ENCODE results near the gene L1CAM.

The L1CAM gene

DNA sequence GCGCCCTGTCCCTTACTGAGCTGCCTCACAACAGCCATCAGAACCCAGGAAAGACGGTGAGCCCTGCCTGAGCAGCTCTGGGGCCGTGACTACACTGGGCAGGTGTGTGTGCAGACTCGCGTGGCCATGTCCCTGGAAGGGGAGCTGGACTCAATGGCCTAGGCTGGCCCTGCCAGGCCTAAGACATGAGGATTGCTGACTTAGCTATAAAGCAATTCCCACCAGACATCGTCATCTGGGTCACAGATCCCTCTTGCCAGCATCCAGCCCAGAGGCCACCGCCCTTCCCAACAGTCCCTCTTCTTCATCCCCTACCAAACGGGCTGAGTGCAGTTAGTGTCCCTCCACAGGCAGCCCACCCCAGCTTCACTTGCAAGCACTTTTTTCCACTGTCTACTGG lies 45.2 kb upstream of the L1CAM start:
- no peaks in the 10 kb centered on the region for H3K27me3 ChIP-seq (ENCODE audit: low read depth, low read length)
- no peaks in the 10 kb centered on the region for H4K20me1 ChIP-seq (ENCODE audit: insufficient read depth, low read length)
- peaks cover 3% of the 10 kb centered on the region for H3K36me3 ChIP-seq (replicated peaks; ENCODE audit: low read depth, low read length)
- no peaks in the 10 kb centered on the region for H3K9me3 ChIP-seq (ENCODE audit: insufficient read depth, low read length)
- no peak overlapping the region for H2AFZ ChIP-seq (ENCODE audit: low read depth, low read length)
- no peak overlapping the region for H3K9ac ChIP-seq (ENCODE audit: low read length)
- H3K79me2 ChIP-seq (ENCODE audit: low read length) = peaks cover 47% of the 10 kb centered on the region
- no peak overlapping the region for H3K4me3 ChIP-seq (ENCODE audit: low read length)
- peaks cover 17% of the 10 kb centered on the region for H3K4me1 ChIP-seq (ENCODE audit: low read length)
- TF ChIP-seq EZH2phosphoT487 (IDR thresholded peaks at IDR 0.05; ENCODE audit: low read depth) = no peak
- TF ChIP-seq, protein P1, sequence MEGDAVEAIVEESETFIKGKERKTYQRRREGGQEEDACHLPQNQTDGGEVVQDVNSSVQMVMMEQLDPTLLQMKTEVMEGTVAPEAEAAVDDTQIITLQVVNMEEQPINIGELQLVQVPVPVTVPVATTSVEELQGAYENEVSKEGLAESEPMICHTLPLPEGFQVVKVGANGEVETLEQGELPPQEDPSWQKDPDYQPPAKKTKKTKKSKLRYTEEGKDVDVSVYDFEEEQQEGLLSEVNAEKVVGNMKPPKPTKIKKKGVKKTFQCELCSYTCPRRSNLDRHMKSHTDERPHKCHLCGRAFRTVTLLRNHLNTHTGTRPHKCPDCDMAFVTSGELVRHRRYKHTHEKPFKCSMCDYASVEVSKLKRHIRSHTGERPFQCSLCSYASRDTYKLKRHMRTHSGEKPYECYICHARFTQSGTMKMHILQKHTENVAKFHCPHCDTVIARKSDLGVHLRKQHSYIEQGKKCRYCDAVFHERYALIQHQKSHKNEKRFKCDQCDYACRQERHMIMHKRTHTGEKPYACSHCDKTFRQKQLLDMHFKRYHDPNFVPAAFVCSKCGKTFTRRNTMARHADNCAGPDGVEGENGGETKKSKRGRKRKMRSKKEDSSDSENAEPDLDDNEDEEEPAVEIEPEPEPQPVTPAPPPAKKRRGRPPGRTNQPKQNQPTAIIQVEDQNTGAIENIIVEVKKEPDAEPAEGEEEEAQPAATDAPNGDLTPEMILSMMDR (IDR thresholded peaks at IDR 0.05; ENCODE audit: low read depth, low read length) = no peak
- H3K27ac ChIP-seq (ENCODE audit: low read length) = no peak overlapping the region
- H3K4me2 ChIP-seq (ENCODE audit: low read length) = no peak overlapping the region

DNA sequence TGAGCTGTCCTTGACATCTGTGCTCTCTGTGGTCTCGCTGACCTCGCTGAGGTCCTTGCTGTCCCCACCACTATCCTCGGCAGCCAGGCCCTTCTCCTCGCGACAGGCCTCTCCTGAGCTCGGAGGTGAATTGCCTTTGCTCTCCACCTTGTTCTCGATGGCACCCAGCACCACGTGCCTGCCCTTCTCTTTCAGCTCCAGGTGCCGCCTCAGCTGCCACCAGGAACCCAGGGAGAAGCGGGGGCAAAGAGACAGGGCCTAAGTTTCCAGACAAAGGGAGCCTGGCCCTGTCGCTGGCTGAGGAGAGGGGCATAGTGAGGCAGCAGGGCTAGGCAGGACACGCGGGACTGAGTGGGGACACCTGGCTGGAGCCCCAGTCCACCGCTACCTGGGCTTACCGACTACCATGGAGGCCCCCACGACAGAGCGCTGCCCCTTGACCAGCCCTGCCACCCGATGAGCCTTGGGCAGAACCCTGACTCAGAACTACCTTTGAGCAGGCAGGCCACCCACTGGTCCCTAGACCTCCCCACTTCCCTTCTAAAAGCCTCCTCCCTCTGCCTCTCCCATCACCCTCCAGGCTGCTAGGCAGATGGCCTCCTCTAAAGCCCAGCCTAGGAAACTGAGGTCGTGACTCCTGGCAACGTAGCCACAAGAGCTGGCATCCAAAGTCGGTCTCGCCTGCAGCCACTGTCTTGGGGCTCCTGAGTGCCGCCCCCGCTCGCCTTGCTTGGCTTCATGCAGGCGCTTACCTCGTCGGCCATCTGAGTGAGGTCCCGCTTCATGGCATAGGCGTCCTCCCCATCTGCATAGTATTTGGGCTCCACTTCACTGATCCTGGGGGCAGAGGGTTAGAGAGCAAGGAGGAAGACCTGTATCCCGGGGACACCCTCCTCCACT lies 44.3 kb upstream of the L1CAM start:
- no peak overlapping the region for H3K4me2 ChIP-seq (ENCODE audit: low read length)
- H3K4me3 ChIP-seq (ENCODE audit: low read length) = no peak overlapping the region
- H3K9me3 ChIP-seq (ENCODE audit: insufficient read depth, low read length) = no peaks in the 10 kb centered on the region
- H3K79me2 ChIP-seq (ENCODE audit: low read length) = peaks cover 52% of the 10 kb centered on the region
- H3K36me3 ChIP-seq (replicated peaks; ENCODE audit: low read depth, low read length) = peaks cover 7% of the 10 kb centered on the region
- no peak for TF ChIP-seq EZH2phosphoT487 (IDR thresholded peaks at IDR 0.05; ENCODE audit: low read depth)
- TF ChIP-seq, protein P1 (IDR thresholded peaks at IDR 0.05; ENCODE audit: low read depth, low read length) = no peak
- H3K27ac ChIP-seq (ENCODE audit: low read length) = no peak overlapping the region
- H4K20me1 ChIP-seq (ENCODE audit: insufficient read depth, low read length) = no peaks in the 10 kb centered on the region
- H2AFZ ChIP-seq (ENCODE audit: low read depth, low read length) = no peak overlapping the region
- H3K4me1 ChIP-seq (ENCODE audit: low read length) = peaks cover 17% of the 10 kb centered on the region
- no peaks in the 10 kb centered on the region for H3K27me3 ChIP-seq (ENCODE audit: low read depth, low read length)
- H3K9ac ChIP-seq (ENCODE audit: low read length) = no peak overlapping the region

DNA sequence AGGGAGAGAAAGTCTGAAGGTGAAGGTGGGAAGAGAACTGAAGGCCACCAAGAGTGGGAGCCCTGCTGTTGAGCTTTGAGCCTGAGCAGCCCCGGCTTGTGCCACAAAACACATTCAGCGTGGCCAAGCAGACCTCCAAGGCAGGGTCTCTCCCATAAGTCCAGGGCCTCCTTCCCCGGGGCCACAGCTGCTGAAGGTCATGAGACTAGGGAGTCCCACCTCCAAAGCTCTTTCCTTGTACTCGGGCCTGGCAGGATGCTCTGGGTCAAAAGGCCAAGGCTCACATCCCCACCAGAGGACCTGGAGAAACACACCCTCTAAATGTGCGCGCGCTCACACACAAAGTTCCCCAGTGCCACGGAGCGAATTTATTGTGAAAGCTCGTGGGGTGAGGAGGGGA lies 43.6 kb upstream of the L1CAM start:
- peak overlapping the region; percentile 82 for H3K4me2 ChIP-seq (ENCODE audit: low read length)

DNA sequence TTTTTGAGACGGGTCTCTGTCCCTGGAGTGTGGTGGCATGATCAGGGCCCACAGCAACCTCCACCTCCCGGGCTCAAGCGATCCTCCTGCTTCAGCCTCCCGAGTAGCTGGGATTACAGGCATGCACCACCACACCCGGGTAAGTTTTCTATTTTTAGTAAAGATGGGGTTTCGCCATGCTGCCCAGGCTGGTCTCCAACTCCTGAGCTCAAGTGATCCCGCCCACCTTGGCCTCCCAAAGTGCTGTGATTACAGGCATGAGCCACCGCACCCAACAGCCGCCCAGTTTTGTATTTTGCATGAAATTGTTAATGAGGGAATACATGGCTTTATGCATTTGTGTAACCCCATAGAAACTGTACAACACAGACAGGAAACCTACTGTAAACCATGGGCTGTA lies 42.9 kb upstream of the L1CAM start:
- peaks cover 28% of the 10 kb centered on the region for H3K4me1 ChIP-seq (ENCODE audit: low read length)
- H4K20me1 ChIP-seq (ENCODE audit: insufficient read depth, low read length) = 0 out of 2 replicates have a peak, but pooled peaks cover 6% of the 10 kb centered on the region
- H3K4me3 ChIP-seq (ENCODE audit: low read length) = peak overlapping the region; percentile 71
- H2AFZ ChIP-seq (ENCODE audit: low read depth, low read length) = no peak overlapping the region
- no peaks in the 10 kb centered on the region for H3K27me3 ChIP-seq (ENCODE audit: low read depth, low read length)
- peak overlapping the region; percentile 68 for H3K27ac ChIP-seq (ENCODE audit: low read length)
- peaks cover 20% of the 10 kb centered on the region for H3K36me3 ChIP-seq (replicated peaks; ENCODE audit: low read depth, low read length)
- TF ChIP-seq, protein P1 (IDR thresholded peaks at IDR 0.05; ENCODE audit: low read depth, low read length) = no peak
- TF ChIP-seq EZH2phosphoT487 (IDR thresholded peaks at IDR 0.05; ENCODE audit: low read depth) = no peak
- H3K9ac ChIP-seq (ENCODE audit: low read length) = peak overlapping the region; percentile 65
- H3K9me3 ChIP-seq (ENCODE audit: insufficient read depth, low read length) = no peaks in the 10 kb centered on the region
- H3K4me2 ChIP-seq (ENCODE audit: low read length) = peak overlapping the region; percentile 82
- H3K79me2 ChIP-seq (ENCODE audit: low read length) = peaks cover 56% of the 10 kb centered on the region

More for the DNA sequence above, 43.6 kb upstream of the L1CAM start:
- Histone ChIP-seq H3K27me3 (ENCODE audit: low read depth, low read length) (no peaks in the 10 kb centered on the region), H2AFZ (ENCODE audit: low read depth, low read length) (no peak overlapping the region), H3K36me3 (replicated peaks; ENCODE audit: low read depth, low read length) (peaks cover 13% of the 10 kb centered on the region), H3K79me2 (ENCODE audit: low read length) (peaks cover 56% of the 10 kb centered on the region), H3K9me3 (ENCODE audit: insufficient read depth, low read length) (no peaks in the 10 kb centered on the region), H4K20me1 (ENCODE audit: insufficient read depth, low read length) (no peaks in the 10 kb centered on the region), H3K4me1 (ENCODE audit: low read length) (peaks cover 23% of the 10 kb centered on the region), H3K27ac (ENCODE audit: low read length) (peak overlapping the region; percentile 68), H3K9ac (ENCODE audit: low read length) (peak overlapping the region; percentile 65; the same call in 1 of the 2 replicates), H3K4me3 (ENCODE audit: low read length) (peak overlapping the region; percentile 71; the same call in 1 of the 2 replicates)
- no peak for TF ChIP-seq EZH2phosphoT487 (IDR thresholded peaks at IDR 0.05; ENCODE audit: low read depth)
- TF ChIP-seq, protein P1 (IDR thresholded peaks at IDR 0.05; ENCODE audit: low read depth, low read length) = no peak
